Activated CD8-positive, alpha-beta T cell treated with anti-CD3 and anti-CD28 coated beads for 36 hours (primary cell): ENCODE results near the gene SEPTIN14. TPM values are rescaled to one million over a fixed set of nuclear protein-coding genes. Genes with fewer than 3 reads are reported as not detected.
A peak's percentile ranks its signal among the peaks of the same experiment; 100 is the strongest.

Experiments used
- ATAC-seq: fragments of 200-7000 bp; cut with Tn5 transposase; one replicate; pipeline ENCODE4 v1.10.0; 2021; ENCODE audit warnings: mild to moderate bottlenecking, moderate library complexity
- CTCF ChIA-PET: fragments of 350-600 bp; sonication (Branson Sonifier 250); formaldehyde crosslinking; loops from one replicate; lab custom pipeline; 2021; ENCODE audit warnings: antibody characterized with exemption; lab: Charles Lee
- POLR2A ChIA-PET: fragments of 350-600 bp; sonication (Branson Sonifier 250); formaldehyde crosslinking; loops from one replicate; lab custom pipeline; 2021; ENCODE audit warnings: antibody characterized with exemption; lab: Charles Lee
- DNase-seq: peaks from one replicate; pipeline ENCODE4 v3.0.0-alpha.2; 2020
- H3K27ac Mint-ChIP-seq: one replicate; pipeline ENCODE4 v1.8.0; 2021; ENCODE audit warnings: mild to moderate bottlenecking, mixed read lengths
- H3K27me3 Mint-ChIP-seq: one replicate; pipeline ENCODE4 v1.8.0; 2021; ENCODE audit warnings: mixed read lengths
- H3K36me3 Mint-ChIP-seq: one replicate; pipeline ENCODE4 v1.8.0; 2021; ENCODE audit warnings: low read depth, mixed read lengths
- H3K4me1 Mint-ChIP-seq: one replicate; pipeline ENCODE4 v1.8.0; 2021; ENCODE audit warnings: low read depth, mixed read lengths
- H3K4me3 Mint-ChIP-seq: one replicate; pipeline ENCODE4 v1.8.0; 2021; ENCODE audit warnings: mild to moderate bottlenecking, moderate library complexity, mixed read lengths
- H3K9me3 Mint-ChIP-seq: one replicate; pipeline ENCODE4 v1.8.0; 2021; ENCODE audit warnings: mixed read lengths
- CTCF ChIP-seq: fragments of 200-600 bp; IDR thresholded peaks from one replicate; pipeline ENCODE4 v1.8.0; 2022; ENCODE audit warnings: antibody characterized with exemption, mild to moderate bottlenecking
- intact Hi-C: fragments of 100-400 bp; cut with micrococcal nuclease; formaldehyde crosslinking; loops from one replicate; pipeline ENCODE4 v1.10.0; 2022
- total RNA-seq, 2 experiments: library from RNA; stranded (reverse); gene quantifications; one replicate each; pipeline ENCODE4 v1.2.3, GENCODE V29; 2021

SEPTIN14 gene
- total RNA-seq, 2 experiments from 2014 or later, result not detected

GRCh38 chr7:55887821-55888247 is 25.3 kb upstream of the SEPTIN14 start:
- ChIA-PET POLR2A (no interaction called here), CTCF (no interaction called here)
- H3K4me1 Mint-ChIP-seq, result peaks cover 5% of the 10 kb centered on the region
- H3K4me3 Mint-ChIP-seq, result peak overlapping the region; percentile 82
- intact Hi-C loops, result no loop called here
- no peaks in the 10 kb centered on the region for H3K36me3 Mint-ChIP-seq
- peak overlapping the region; percentile 76 for H3K27ac Mint-ChIP-seq
- DNase-seq (no peak), ATAC-seq (no peak)
- no peaks in the 10 kb centered on the region for H3K27me3 Mint-ChIP-seq
- TF ChIP-seq CTCF, result no peak
- no peaks in the 10 kb centered on the region for H3K9me3 Mint-ChIP-seq

DNA sequence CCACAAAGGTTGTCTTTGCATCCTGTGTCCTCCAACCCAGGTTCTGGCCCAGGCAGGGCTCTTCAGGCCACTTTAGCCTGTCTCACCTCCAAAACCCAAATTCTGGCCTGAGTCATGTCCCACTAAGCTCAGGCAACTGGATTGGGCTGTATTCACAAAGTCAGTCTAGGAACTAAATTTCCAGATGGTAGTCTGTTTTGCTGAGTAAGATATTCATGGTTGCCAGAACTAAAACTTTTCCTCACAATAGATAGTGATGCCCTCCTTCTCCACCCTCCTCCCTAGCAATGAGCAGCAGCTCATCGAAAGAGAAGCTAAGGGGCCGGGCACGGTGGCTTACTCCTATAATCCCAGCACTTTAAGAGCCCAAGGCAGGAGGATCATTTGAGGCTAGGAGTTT is 21.8 kb upstream of the SEPTIN14 start:
- CTCF ChIA-PET, result no interaction called here
- Mint-ChIP-seq H3K4me1 (peaks cover 5% of the 10 kb centered on the region), H3K36me3 (no peaks in the 10 kb centered on the region), H3K27ac (no peak overlapping the region), H3K4me3 (no peak overlapping the region), H3K27me3 (no peaks in the 10 kb centered on the region), H3K9me3 (no peaks in the 10 kb centered on the region)
- POLR2A ChIA-PET, result no interaction called here
- TF ChIP-seq CTCF, result no peak
- intact Hi-C loops, result no loop called here
- ATAC-seq (no peak), DNase-seq (no peak)

DNA sequence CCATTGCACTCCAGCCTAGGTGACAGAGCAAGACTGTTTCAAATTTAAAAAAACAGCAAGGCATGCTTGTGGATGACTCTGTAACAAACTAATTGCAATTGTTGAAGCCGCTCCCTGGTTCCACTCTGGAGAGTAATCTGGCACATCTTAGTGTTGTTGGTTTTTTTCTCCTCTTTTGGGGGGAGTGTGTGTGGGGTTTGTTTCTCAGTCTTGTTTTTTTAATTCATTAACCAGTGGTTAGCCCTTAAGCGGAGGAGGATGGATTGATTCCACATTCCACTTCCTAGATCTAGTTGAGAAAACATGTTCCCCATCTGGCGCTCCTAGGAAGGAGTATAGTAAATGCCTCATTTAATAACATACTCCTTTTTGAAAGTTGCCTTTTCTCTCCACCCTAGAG is 16.1 kb upstream of the SEPTIN14 start:
- no peak for TF ChIP-seq CTCF
- CTCF ChIA-PET, result no interaction called here
- Mint-ChIP-seq H3K9me3 (no peaks in the 10 kb centered on the region), H3K4me3 (no peak overlapping the region), H3K36me3 (no peaks in the 10 kb centered on the region), H3K27ac (no peak overlapping the region), H3K27me3 (no peaks in the 10 kb centered on the region), H3K4me1 (peaks cover 2% of the 10 kb centered on the region)
- DNase-seq, result no peak
- intact Hi-C loops, result no loop called here
- POLR2A ChIA-PET, result no interaction called here
- no peak for ATAC-seq

DNA sequence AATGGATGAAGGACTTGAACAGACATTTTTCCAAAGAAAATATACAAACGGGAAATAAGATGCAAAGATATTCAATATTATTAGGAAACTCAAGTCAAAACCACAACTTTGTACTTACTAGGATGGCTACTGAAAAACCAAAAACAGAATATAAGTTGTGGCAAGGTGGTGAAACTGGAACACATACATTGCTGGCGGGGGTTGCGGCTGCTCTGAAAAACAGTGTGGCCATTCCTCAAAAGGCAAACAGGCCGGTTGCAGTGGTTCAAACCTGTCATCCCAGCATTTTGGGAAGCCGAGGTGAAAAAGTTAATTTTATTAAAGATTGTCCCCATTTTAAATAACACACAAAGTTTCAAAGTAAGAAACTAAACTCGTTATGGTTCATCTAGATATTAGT is 14.8 kb upstream of the SEPTIN14 start:
- Mint-ChIP-seq H3K9me3 (no peaks in the 10 kb centered on the region), H3K27me3 (no peaks in the 10 kb centered on the region), H3K4me1 (peaks cover 2% of the 10 kb centered on the region), H3K36me3 (no peaks in the 10 kb centered on the region), H3K4me3 (no peak overlapping the region), H3K27ac (no peak overlapping the region)
- ATAC-seq, result no peak
- CTCF ChIA-PET, result no interaction called here
- DNase-seq, result no peak
- intact Hi-C loops, result no loop called here
- TF ChIP-seq CTCF, result no peak
- POLR2A ChIA-PET, result no interaction called here

GRCh38 chr7:55873765-55874164 is 11.2 kb upstream of the SEPTIN14 start:
- Mint-ChIP-seq H3K27ac (no peak overlapping the region), H3K27me3 (no peaks in the 10 kb centered on the region), H3K9me3 (no peaks in the 10 kb centered on the region), H3K4me1 (no peaks in the 10 kb centered on the region), H3K36me3 (no peaks in the 10 kb centered on the region), H3K4me3 (no peak overlapping the region)
- ChIA-PET CTCF (no interaction called here), POLR2A (no interaction called here)
- no peak for ATAC-seq
- intact Hi-C loops, result no loop called here
- TF ChIP-seq CTCF, result no peak
- no peak for DNase-seq
